ENCODE data around the gene JMJD8.

DNA sequence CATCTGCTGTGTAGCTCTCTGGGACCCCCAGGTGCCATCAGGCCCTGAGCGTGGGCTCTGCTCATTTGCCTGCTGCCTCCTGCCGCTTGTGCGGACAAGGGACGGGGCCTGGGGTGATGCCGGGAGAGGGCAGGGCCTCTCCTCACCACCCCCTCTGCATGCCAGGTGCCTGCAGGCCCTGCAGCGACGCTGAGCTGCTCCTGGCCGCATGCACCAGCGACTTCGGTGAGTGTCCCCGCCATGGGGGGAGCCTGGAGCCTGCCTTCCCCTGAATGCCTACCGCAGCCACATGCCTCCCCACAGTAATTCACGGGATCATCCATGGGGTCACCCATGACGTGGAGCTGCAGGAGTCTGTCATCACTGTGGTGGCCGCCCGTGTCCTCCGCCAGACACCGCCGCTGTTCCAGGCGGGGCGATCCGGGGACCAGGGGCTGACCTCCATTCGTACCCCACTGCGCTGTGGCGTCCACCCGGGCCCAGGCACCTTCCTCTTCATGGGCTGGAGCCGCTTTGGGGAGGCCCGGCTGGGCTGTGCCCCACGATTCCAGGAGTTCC lies 32.7 kb upstream of the JMJD8 start:
- TF ChIP-seq CTCF (optimal IDR thresholded peaks at IDR 0.05 in 1 of 3, IDR thresholded peaks at IDR 0.05 in 1 of 3, conservative IDR thresholded peaks at IDR 0.05 in 1 of 3; ENCODE audit: extremely low read depth in 1 of 3, insufficient read depth in 2 of 3, low read length in 3 of 3) (no peak), EZH2 (IDR thresholded peaks at IDR 0.05; ENCODE audit: low read length) (no peak)

Data from keratinocyte (primary cell).